K562 (cell line): ENCODE measurements around the gene LRMDA.

Experiments used
- CTCF ChIP-seq, 3 experiments: IDR thresholded peaks in 2 of 3; conservative IDR thresholded peaks in 1 of 3; 2 replicates each; pipeline ENCODE4 v1.5.1; 2011 to 2012; ENCODE audit warnings: low read length in 3 of 3, mild to moderate bottlenecking in 3 of 3, control low read depth in 2 of 3, improper control_type of control experiment in 1 of 3, inconsistent platforms in 1 of 3, low read depth in 1 of 3, mixed read lengths in 1 of 3, moderate library complexity in 1 of 3; ENCODE audit not compliant: insufficient read depth in 2 of 3
- E2F4 ChIP-seq: sonication (generic); formaldehyde crosslinking; IDR thresholded peaks from 2 replicates; pipeline ENCODE4 v1.8.0; 2022; ENCODE audit warnings: mild to moderate bottlenecking, low read depth, missing genetic modification reagents
- SMAD3 ChIP-seq: fragments of 450-650 bp; formaldehyde crosslinking; conservative IDR thresholded peaks from 2 replicates; pipeline ENCODE4 v1.4.0; 2020; ENCODE audit warnings: mild to moderate bottlenecking
- TAF1 ChIP-seq: IDR thresholded peaks from 2 replicates; pipeline ENCODE4 v1.6.1; 2011; ENCODE audit warnings: mild to moderate bottlenecking, low read length, moderate library complexity; ENCODE audit not compliant: insufficient read depth, control insufficient read depth, severe bottlenecking; ENCODE audit errors: extremely low read depth
- TEAD1 ChIP-seq, 2 experiments: fragments of 450-650 bp in 1 of 2; sonication (generic) in 1 of 2; formaldehyde crosslinking; IDR thresholded peaks; 2 replicates each; pipeline versions ENCODE4 v1.4.0 to v1.8.0; 2020 to 2022; ENCODE audit warnings: mild to moderate bottlenecking in 2 of 2, missing genetic modification reagents in 1 of 2
- TF ChIP-seq, protein P1 (sequence below): sonication (generic); formaldehyde crosslinking; IDR thresholded peaks from 2 replicates; pipeline ENCODE4 v1.8.0; 2022; ENCODE audit warnings: missing genetic modification reagents, mild to moderate bottlenecking, borderline replicate concordance

- TF ChIP-seq TEAD1 (CRISPR knock-in tag; IDR thresholded peaks at IDR 0.05) (no peak), TAF1 (no peak), CTCF (IDR thresholded peaks at IDR 0.05 in 2 of 3, conservative IDR thresholded peaks at IDR 0.05 in 1 of 3; ENCODE audit: insufficient read depth in 2 of 3, low read depth in 1 of 3, low read length in 3 of 3) (no peak), E2F4 (CRISPR knock-in tag) (no peak), SMAD3 (no peak)
- TF ChIP-seq, protein P1, sequence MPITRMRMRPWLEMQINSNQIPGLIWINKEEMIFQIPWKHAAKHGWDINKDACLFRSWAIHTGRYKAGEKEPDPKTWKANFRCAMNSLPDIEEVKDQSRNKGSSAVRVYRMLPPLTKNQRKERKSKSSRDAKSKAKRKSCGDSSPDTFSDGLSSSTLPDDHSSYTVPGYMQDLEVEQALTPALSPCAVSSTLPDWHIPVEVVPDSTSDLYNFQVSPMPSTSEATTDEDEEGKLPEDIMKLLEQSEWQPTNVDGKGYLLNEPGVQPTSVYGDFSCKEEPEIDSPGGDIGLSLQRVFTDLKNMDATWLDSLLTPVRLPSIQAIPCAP: no peak
Observed at GRCh38 chr10:75883081-75884072, 452.0 kb downstream of the LRMDA start.
